Activated CD8-positive, alpha-beta memory T cell treated with anti-CD3 and anti-CD28 coated beads for 24 hours (primary cell): ENCODE data around the gene FGGY.

Experiments
- DNase-seq: peaks from one replicate; pipeline ENCODE4 v3.0.0-alpha.2; 2020

FGGY gene

GRCh38 chr1:59316497-59317128 is 19.7 kb downstream of the FGGY start:
- DNase-seq, result no peak

- no peak for DNase-seq
Observed at GRCh38 chr1:59317343-59317742, 20.4 kb downstream of the FGGY start.

GRCh38 chr1:59317780-59318179 is 20.9 kb downstream of the FGGY start:
- no peak for DNase-seq

- no peak for DNase-seq
Observed at GRCh38 chr1:59318271-59318860, 21.5 kb downstream of the FGGY start.

GRCh38 chr1:59322394-59322793 is 25.5 kb downstream of the FGGY start:
- DNase-seq, result no peak

GRCh38 chr1:59322814-59323213 is 25.9 kb downstream of the FGGY start:
- no peak for DNase-seq

GRCh38 chr1:59323879-59324278 is 27.0 kb downstream of the FGGY start:
- DNase-seq, result no peak

- DNase-seq, result no peak
Observed at GRCh38 chr1:59328353-59328752, 31.5 kb downstream of the FGGY start.

- DNase-seq, result no peak
Observed at GRCh38 chr1:59329412-59330053, 32.6 kb downstream of the FGGY start.

- no peak for DNase-seq
Observed at GRCh38 chr1:59331686-59332620, 35.1 kb downstream of the FGGY start.

GRCh38 chr1:59332983-59333382 is 36.1 kb downstream of the FGGY start:
- no peak for DNase-seq

- DNase-seq, result no peak
Observed at GRCh38 chr1:59333626-59334277, 36.9 kb downstream of the FGGY start.

GRCh38 chr1:59340411-59341307 is 43.8 kb downstream of the FGGY start:
- no peak for DNase-seq

- DNase-seq, result no peak
Observed at GRCh38 chr1:59342801-59343575, 46.1 kb downstream of the FGGY start.

GRCh38 chr1:59343576-59343840 is 46.6 kb downstream of the FGGY start:
- no peak for DNase-seq

- DNase-seq, result no peak
Observed at GRCh38 chr1:59345221-59345620, 48.3 kb downstream of the FGGY start.

GRCh38 chr1:59346429-59346828 is 49.5 kb downstream of the FGGY start:
- DNase-seq, result no peak

GRCh38 chr1:59349101-59349500 is 52.2 kb downstream of the FGGY start:
- no peak for DNase-seq

GRCh38 chr1:59350521-59350920 is 53.6 kb downstream of the FGGY start:
- DNase-seq, result no peak

- no peak for DNase-seq
Observed at GRCh38 chr1:59352065-59352464, 55.2 kb downstream of the FGGY start.

- no peak for DNase-seq
Observed at GRCh38 chr1:59353453-59353852, 56.6 kb downstream of the FGGY start.
